T-helper 9 cell (primary cell): Measurements from ENCODE around the gene ARMC9.

Source experiments
- DNase-seq: peaks from one replicate; pipeline ENCODE4 v3.0.0-alpha.2; 2020

ARMC9 gene

GRCh38 chr2:231210782-231211181, 12.4 kb downstream of the ARMC9 start:
- no peak for DNase-seq

- DNase-seq, result no peak
These were observed 13.1 kb downstream of the ARMC9 start for GRCh38 chr2:231211486-231211885.

GRCh38 chr2:231212329-231212845, 14.0 kb downstream of the ARMC9 start:
- DNase-seq, result no peak

- DNase-seq, result no peak
These were observed 15.7 kb downstream of the ARMC9 start for GRCh38 chr2:231213931-231214642.

- no peak for DNase-seq
These were observed 19.9 kb downstream of the ARMC9 start for GRCh38 chr2:231218366-231218765.

DNA sequence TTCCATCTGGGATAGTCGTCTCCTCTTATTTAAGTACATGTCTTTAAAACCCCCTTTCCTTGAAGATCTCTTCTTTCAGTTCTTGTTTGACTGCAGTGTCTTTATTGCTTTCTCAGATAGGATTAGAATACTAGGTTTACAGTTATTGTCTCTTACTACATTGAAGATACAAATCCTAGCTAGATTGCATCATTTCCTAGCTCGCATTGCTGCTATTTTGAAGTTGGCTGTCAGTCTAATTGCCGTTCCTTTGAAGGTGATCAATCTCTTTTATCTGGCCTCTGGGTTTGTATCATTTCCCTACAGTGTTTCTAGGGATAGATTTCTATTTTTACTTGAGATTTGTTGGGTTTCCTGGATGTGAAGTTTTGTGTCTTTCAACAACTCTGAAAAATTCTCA, 20.9 kb downstream of the ARMC9 start:
- no peak for DNase-seq

DNA sequence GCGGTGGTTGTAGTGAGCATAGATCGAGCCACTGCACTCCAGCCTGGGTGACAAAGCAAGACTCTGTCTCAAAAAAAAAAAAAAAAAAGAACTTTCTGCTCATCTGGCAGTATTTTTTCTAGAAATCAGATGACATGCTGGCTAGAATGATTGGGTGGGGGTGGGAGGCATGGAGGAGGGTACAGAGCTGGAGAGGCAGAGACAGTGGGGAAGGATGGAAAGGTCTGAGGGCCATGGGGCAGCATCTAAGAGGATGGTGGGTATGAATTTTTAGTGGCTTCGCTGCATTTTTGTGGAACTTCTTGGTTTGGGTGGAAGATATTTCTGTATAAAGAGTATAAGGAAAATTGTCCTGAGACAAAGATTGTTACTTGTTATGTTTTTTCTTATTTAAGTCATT, 23.3 kb downstream of the ARMC9 start:
- DNase-seq, result no peak

GRCh38 chr2:231222318-231223000, 24.0 kb downstream of the ARMC9 start:
- DNase-seq, result no peak

GRCh38 chr2:231223001-231223375, 24.6 kb downstream of the ARMC9 start:
- DNase-seq, result no peak

- no peak for DNase-seq
These were observed 25.1 kb downstream of the ARMC9 start for GRCh38 chr2:231223458-231223976.

DNA sequence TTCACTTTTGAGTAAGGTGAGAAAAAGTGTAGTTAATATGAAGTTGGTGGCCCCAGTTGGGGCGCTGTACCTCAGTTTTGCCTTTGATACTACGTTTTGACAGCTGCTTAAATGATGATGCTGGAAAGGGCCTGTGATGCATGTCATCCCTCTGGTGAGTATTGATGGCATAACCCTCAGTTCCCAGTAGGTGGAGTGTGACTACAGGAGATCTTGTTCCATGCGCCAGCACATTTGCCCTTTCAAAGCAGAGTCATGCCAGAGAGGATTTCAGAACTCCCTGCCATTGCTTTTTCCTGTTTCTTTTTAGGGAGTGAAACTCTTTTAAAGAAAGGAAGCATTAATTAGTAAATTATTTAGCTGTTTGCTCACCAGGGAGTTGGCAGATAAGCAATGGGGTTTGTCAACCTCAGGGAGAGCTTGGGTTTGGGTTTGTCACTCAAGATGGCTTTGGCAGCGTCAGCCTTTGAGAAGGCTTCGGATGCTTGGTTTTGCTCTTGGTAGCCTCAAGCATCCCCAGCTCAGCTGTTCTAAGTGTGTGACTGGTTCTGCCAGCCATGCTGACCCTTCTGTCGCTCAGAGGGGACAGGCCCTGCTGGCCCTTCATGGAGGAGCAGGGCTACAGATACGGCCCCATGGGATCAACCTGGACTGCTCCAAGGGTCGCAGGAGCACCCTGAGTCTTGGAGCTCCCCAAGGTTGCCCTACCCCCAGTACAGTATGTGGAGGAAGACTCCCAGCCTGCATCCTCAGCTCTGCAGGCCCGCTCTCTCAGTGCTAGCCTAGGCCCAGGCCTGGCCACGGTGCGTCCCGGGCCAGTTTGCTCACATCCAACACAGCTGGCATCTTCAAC, 29.1 kb downstream of the ARMC9 start:
- no peak for DNase-seq

GRCh38 chr2:231228223-231228622, 29.8 kb downstream of the ARMC9 start:
- no peak for DNase-seq

GRCh38 chr2:231228974-231229529, 30.6 kb downstream of the ARMC9 start:
- DNase-seq, result no peak

DNA sequence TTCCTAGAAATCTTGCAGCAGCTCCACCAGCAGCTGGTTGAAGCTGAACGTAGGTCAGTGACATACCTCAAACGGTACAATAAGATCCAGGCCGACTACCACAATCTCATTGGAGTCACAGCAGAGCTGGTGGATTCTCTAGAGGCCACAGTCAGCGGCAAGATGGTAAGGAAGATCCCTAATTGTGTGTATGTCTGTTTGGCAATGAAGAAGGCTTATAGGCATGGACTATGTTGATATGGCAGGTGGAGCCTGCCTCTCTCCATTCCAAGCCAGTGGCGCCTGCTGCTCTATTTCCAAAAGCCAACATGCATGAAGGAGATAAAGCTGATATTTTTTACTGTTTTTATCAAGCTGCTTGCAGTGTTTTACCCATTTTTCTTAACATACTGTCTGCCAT, 36.8 kb downstream of the ARMC9 start:
- no peak for DNase-seq

DNA sequence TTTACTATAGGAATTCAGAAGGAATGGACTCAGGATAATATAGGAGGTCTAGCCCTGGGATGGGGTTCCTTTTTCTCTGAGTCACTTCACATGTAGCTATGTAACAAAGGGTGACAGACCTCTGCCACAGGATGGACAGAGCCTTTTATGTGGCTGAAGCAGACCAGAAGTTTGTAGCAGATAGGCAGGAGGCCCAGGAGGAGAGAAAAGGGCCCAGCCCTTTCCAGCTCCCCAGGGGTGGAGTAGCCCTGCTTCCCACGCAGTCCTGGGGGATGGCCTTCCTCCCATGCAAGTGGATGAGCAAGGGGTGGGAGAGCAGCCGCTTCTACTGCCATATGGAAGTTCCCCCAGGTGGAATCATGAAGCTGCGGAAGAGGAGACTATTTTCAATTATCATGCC, 40.3 kb downstream of the ARMC9 start:
- DNase-seq, result no peak

- DNase-seq, result no peak
These were observed 41.3 kb downstream of the ARMC9 start for GRCh38 chr2:231239751-231240150.

DNA sequence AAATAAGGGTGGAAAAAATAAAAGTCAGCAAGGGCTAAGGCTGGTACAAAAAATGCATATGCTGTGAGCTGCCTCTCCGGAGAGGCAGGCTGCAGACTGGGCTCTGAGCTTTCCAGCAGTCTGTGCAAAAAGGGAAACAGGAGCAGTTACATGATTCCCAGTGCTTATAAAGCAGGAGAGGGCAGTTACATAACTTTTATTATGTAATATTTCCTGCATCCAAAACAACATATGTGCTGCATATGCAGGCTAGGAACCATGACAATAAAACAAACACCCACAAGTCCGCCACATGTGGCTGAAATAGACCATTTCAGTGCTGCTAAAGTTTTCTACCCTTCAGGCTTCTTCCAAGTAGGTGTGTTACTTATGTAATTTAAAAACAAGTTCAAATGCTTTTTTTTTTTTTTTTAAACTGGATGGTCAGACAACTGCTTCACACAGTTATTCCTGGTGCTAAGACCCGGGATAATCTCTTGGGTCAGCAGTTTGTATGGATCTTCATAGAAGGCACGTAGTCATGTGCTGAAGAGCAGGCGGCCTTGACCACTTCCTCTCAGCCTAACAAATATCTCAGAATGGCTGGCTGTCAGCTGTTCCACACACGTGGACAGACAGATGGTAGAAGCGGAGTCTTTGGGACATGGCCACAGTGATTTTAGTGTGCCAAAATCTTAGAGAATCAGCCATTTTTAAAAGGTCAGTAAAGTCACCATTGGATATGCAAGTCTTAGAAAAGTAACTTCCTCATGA, 43.5 kb downstream of the ARMC9 start:
- no peak for DNase-seq

DNA sequence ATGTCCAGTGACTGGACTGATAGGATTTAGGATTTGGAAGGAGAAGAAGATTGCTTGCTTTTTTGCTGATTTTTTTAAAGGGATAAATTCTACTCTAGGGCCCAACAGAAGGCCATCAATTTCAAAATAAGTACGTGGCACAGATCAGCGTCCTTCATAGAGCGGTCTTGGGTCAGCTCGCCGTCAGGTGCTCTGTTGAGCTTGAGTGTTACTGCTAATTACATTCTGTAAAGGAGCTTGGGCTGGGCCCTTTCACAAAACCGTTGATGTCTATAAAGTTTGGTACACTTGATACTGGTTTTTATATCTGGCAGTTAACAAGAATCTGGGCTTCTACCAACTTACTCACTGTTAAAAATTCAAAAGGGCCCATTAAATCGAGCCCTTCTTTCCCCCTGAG, 45.4 kb downstream of the ARMC9 start:
- DNase-seq, result no peak

- no peak for DNase-seq
These were observed 46.2 kb downstream of the ARMC9 start for GRCh38 chr2:231244382-231245248.

DNA sequence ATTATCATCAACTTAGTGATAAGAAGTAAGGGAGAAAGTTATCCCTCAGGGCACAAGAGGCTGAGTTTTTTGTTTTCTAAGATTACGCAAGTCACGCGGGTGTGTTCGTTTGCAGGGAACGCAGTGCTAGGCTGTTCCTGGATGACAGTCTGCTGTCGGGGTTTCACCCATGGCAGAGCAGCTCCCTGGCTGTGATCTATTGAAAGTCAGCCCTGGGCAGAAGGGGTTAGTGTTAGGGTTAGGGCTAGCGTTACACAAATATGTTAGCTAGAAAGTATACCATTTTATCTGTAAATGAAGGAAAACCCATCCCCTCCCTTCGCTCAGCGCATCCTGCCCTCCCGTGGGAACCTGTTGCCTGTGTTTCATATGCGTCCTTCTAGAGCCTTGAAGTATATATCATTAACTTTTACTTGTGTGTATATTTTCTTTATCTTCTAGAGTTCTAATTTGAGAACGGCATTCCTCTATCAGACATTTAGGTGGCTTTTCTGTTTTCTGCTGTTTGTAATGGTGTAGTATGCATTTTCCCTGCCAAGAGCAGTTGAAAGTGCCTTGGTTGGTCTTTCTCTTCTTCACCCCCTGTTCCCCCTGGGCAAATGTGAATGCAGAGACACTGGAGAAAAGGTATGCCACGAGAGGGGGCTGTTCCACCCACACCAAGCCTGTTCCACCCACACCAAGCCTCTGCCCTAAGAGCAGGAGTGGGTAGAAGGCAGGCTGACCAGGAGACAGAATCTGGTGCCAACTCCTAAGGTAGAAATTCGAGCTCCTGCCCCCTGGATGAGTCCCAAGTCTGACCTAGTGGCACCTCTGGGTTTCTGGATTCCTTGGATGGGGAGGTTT, 47.0 kb downstream of the ARMC9 start:
- no peak for DNase-seq
